D721Med (cell line): ENCODE data around the gene ALCAM.

ENCODE experiments used
- DNase-seq: peaks from one replicate; pipeline ENCODE4 v3.0.0; 2011; ENCODE audit warnings: low spot score; ENCODE audit not compliant: insufficient read length
- FAIRE-seq: peaks from 2 replicates; lab custom pipeline; 2011; peaks lifted over from hg19 to GRCh38; lab: Jason Lieb, UNC
- TF ChIP-seq, protein P1 (sequence below): IDR thresholded peaks from 2 replicates; pipeline ENCODE4 v1.5.1; 2012; ENCODE audit warnings: mild to moderate bottlenecking, control low read depth; ENCODE audit not compliant: insufficient read depth; ENCODE audit errors: missing control alignments

ALCAM gene

DNA sequence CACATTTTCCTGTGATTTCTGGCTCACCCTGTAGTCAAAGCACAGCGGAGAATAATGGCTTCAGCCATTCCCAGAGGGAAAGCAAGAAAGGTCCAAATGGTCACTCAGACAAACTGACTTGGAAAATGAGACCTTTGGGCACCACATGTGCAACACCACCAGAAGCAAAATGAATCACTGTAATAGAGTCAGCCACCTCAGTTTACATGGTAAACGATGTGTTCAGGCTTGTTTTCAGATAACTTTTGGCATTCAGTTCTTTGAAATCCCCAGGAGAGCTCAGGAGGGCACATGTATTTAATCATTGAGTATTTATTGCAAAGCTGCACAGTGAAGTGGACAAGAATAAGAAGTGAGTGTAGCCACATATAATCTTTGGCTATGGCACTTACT, 38.4 kb upstream of the ALCAM start:
- TF ChIP-seq, protein P1, sequence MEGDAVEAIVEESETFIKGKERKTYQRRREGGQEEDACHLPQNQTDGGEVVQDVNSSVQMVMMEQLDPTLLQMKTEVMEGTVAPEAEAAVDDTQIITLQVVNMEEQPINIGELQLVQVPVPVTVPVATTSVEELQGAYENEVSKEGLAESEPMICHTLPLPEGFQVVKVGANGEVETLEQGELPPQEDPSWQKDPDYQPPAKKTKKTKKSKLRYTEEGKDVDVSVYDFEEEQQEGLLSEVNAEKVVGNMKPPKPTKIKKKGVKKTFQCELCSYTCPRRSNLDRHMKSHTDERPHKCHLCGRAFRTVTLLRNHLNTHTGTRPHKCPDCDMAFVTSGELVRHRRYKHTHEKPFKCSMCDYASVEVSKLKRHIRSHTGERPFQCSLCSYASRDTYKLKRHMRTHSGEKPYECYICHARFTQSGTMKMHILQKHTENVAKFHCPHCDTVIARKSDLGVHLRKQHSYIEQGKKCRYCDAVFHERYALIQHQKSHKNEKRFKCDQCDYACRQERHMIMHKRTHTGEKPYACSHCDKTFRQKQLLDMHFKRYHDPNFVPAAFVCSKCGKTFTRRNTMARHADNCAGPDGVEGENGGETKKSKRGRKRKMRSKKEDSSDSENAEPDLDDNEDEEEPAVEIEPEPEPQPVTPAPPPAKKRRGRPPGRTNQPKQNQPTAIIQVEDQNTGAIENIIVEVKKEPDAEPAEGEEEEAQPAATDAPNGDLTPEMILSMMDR: no peak
- DNase-seq (no peak), FAIRE-seq (no peak)

DNA sequence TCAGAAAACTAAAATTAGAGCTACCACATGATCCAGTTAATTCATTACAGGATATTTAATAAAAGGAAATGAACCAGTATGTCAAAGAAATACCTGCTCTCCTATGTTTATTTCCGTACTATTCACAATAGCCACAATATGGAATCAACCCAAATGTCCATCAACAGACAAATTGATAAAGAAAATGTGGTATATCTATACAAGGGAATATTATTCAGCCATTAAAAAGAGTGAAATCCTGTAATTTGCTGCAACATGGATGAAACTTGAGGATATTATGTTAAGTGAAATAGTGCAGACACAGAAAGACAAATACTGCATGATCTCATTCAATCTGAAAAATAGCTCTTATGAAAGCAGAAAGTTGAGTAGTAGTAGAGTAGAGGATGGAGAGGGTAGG, 33.7 kb upstream of the ALCAM start:
- no peak for FAIRE-seq

DNA sequence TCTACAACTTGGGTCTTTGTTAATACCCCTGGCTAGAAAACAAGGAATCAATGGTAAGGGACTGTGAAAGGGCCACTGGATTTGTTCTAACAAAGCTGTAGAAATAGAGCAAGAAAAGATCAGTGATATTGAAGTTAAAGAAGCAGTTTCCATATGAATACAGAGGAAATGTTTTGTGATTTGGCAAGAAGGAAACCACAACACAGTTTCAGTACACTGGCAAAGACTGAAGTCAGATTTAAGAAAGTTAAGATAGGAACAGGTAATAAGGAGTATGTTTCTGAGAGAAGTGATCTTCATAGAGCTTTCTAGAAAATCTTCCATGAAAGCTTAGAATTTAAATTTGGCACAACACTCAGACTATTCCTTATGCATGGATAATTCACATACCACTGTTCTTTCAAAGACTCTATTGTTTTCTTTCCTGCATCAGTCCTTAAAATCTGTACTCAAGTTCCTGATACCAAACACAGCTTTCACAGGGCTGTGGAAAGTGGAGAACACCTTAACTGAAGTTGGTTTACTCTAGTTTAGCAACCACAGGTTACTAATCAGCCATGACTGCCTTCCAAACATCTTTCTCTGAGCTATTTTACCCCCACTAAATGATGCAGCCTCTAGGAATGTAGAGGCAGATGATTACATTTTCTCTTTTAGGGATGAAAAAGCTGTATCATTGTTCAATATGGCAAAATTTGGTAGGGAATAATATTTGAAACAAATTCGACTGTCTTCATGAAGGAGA, 32.4 kb upstream of the ALCAM start:
- FAIRE-seq: no peak
- no peak for DNase-seq

More for the DNA sequence above, 33.7 kb upstream of the ALCAM start:
- DNase-seq: no peak
- TF ChIP-seq, protein P1: no peak

DNA sequence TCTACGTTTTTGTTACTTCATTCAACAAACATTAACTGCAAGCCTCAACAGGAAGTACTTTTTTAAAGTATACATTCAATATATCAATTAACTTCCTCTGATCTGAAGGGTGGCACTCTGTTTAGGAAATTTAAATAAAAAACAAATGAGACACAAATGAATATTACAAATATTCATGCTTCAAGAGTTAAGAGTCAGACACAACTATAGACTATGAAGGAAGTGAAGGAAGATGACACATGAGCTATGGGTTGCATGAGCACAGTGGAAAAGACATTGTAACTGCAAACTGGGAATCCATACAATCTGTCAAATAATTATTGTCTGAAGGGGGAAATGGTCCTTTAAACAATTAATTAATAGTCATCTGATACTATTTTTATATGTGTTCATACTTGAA, 26.8 kb upstream of the ALCAM start:
- FAIRE-seq (no peak), DNase-seq (no peak)
- TF ChIP-seq, protein P1: no peak

More for the DNA sequence above, 32.4 kb upstream of the ALCAM start:
- TF ChIP-seq, protein P1: no peak

DNA sequence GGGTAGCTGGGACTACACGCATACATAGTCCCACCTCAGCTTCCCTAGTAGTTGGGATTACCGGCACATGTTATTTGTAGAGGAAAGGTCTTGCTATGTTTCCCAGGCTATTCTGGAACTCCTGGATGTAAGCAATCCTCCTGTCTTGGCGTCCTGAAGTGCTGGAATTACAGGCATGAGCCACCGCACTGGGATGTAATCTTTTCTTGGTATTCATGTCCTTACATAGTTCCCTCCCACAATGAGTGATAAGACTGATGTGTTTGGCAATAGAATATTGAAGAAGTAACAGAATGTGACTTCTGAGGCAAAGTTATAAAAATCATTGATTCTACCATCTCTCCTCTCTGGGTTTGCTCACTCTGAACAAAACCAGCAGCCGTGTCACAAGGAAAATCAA, 22.7 kb upstream of the ALCAM start:
- no peak for DNase-seq
- no peak for FAIRE-seq
- TF ChIP-seq, protein P1: no peak

DNA sequence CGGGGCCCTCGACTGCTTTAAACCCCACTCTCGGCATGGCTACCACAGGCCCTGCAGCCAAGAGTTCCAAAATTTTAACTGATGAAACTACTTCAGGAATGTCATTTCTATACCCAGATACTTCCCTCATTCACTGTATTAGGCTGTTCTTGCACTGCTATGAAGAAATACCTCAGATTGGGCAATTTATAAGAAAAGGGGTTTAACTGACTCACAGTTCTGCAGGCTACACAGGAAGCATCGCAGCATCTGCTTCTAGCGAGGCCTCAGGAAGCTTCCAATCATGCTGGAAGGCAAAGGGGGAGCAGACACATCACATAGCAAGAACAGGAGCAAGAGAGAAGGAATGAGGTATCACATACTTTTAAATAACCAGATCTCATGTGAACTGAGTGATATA, 21.6 kb upstream of the ALCAM start:
- FAIRE-seq (no peak), DNase-seq (no peak)
- TF ChIP-seq, protein P1: no peak

DNA sequence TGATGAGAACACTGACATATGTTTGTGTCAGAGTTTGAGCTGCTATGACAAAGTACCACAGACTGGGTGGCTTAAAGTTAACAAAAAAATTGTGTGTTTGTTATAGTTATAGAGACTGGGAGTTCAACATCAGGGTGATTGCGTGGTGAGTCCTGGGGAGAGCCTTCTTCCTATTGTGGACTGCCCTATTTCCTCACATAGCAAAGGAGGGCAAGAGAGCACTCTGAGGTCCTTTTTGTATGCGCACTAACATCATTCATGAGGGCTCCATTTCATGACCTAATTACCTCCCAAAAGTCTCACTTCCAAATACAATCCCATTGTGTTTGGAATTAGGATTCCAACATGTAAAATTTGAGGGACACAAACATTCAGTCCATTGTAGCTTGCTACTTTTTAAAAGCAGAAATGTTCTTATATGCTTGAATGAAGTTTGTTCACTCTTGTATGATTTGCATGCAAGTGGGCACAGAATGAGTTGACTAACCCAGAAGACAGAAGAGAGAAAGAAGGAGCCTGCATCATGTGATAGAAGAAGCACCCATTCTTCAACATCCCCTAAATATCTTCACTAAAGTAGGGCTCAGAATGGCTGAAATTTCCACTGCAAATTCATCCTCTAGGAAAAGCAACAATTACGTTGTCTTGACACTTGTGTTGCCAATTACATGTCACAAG, 18.9 kb upstream of the ALCAM start:
- DNase-seq: no peak
- TF ChIP-seq, protein P1: no peak
- FAIRE-seq: no peak
